DMS53 treated with DMSO at 0.1 percent for 48 hours (cell line): ENCODE results near the gene CNOT3.
A peak's percentile ranks its signal among the peaks of the same experiment; 100 is the strongest.

Experiments used
- DNase-seq: peaks from one replicate; lab custom pipeline; 2025; ENCODE audit not compliant: unreplicated experiment; lab: John Stamatoyannopoulos, UW

Gene CNOT3

GRCh38 chr19:54149021-54149812 is 11.7 kb downstream of the CNOT3 start:
- DNase-seq = no peak

GRCh38 chr19:54151362-54152035 is 13.9 kb downstream of the CNOT3 start:
- no peak for DNase-seq

GRCh38 chr19:54152267-54152666 is 14.7 kb downstream of the CNOT3 start:
- no peak for DNase-seq

GRCh38 chr19:54152878-54153524 is 15.4 kb downstream of the CNOT3 start:
- DNase-seq = no peak

GRCh38 chr19:54153731-54154326 is 16.3 kb downstream of the CNOT3 start:
- no peak for DNase-seq

GRCh38 chr19:54154603-54155345 is 17.2 kb downstream of the CNOT3 start:
- DNase-seq = no peak

GRCh38 chr19:54155694-54156093 is 18.1 kb downstream of the CNOT3 start:
- no peak for DNase-seq

GRCh38 chr19:54156490-54156889 is 18.9 kb downstream of the CNOT3 start:
- no peak for DNase-seq

GRCh38 chr19:54156953-54157352 is 19.4 kb downstream of the CNOT3 start:
- DNase-seq = no peak

- no peak for DNase-seq
These were observed 21.3 kb downstream of the CNOT3 start for GRCh38 chr19:54158812-54159351.

GRCh38 chr19:54159352-54160181 is 22.0 kb downstream of the CNOT3 start, which contains the start of gene LENG1:
Gene LENG1, minus strand, starts transcription at chr19:54159721. Its CDS starts 26 bp downstream, at chr19:54159695.
- peak; percentile 99 for DNase-seq

GRCh38 chr19:54160182-54160811 is 22.7 kb downstream of the CNOT3 start:
- DNase-seq = peak; percentile 54

GRCh38 chr19:54160854-54161253 is 23.3 kb downstream of the CNOT3 start:
- DNase-seq = peak; percentile 20

GRCh38 chr19:54162241-54162805 is 24.8 kb downstream of the CNOT3 start:
- peak; percentile 90 for DNase-seq

- DNase-seq = no peak
These were observed 25.3 kb downstream of the CNOT3 start for GRCh38 chr19:54162884-54163283.

- DNase-seq = peak; percentile 52
These were observed 27.0 kb downstream of the CNOT3 start for GRCh38 chr19:54164369-54165068.

GRCh38 chr19:54165222-54165621 is 27.7 kb downstream of the CNOT3 start:
- DNase-seq = no peak
